Motor neuron (in vitro differentiated cells): ENCODE measurements around the gene CASKIN1. TPM values are rescaled to one million over a fixed set of nuclear protein-coding genes. Genes with fewer than 3 reads are reported as not detected.
A peak's percentile ranks its signal among the peaks of the same experiment; 100 is the strongest.

Source experiments
- ATAC-seq, 8 experiments: fragments of 200-7000 bp; cut with Tn5 transposase; replicated peaks in 6 of 8; 2 replicates each; pipeline ENCODE4 v1.8.0; 2021; ENCODE audit warnings: mild to moderate bottlenecking in 8 of 8, moderate library complexity in 8 of 8
- H3K27ac ChIP-seq, 2 donors: fragments of 250-450 bp; sonication (Bioruptor Pico); 2 replicates each; pipeline ENCODE4 v1.9.0; 2021; ENCODE audit warnings: antibody characterized with exemption in 2 of 2, mild to moderate bottlenecking in 2 of 2, moderate library complexity in 1 of 2
- H3K4me1 ChIP-seq, 2 donors: fragments of 250-450 bp; sonication (Bioruptor Pico); replicated peaks in 1 of 2; 2 replicates each; pipeline ENCODE4 v1.6.1; 2021; ENCODE audit warnings: antibody characterized with exemption in 2 of 2, mild to moderate bottlenecking in 2 of 2, moderate library complexity in 1 of 2
- H3K4me3 ChIP-seq, 5 donors: fragments of 250-450 bp; sonication (Bioruptor Pico); 2 replicates each; pipeline ENCODE4 v1.9.0; 2021; ENCODE audit warnings: antibody characterized with exemption in 5 of 5, mild to moderate bottlenecking in 5 of 5, moderate library complexity in 4 of 5
- WGBS, 10 experiments: fragments of 450-650 bp; shearing (Covaris generic); methylation state at CpG; one replicate each; pipeline ENCODE4 v1.0.0; 2022; 5-methylcytosine and 5-hydroxymethylcytosine counted together
- in situ Hi-C, 9 experiments: fragments of 400-800 bp; cut with MboI; loops; one replicate each; pipeline ENCODE4 v1.15.0; 2021; ENCODE audit warnings: low sequenced_read_pairs in 9 of 9, low pct_unique_long_range_greater_than_20kb in 2 of 9; ENCODE audit not compliant: unreplicated experiment in 9 of 9
- total RNA-seq, 8 experiments: library from RNA; unstranded; fragments of 300-600 nt; gene quantifications; 2 replicates each; pipeline versions ENCODE4 v1.2.3 to v1.2.4, GENCODE V29; 2022

The CASKIN1 gene
- total RNA-seq, 8 experiments from 2014 or later, result 0.61 to 12.2 (median 6.0) TPM

GRCh38 chr16:2210386-2211365 is 14.3 kb upstream of the CASKIN1 start, which contains the start of gene BRICD5:
TSS of gene BRICD5 (minus strand) at chr16:2210863. CDS start at chr16:2210833, 30 bp downstream.
- WGBS, 10 experiments, result 60 to 69% methylated on average over 2 to 6 of the region's 24 CpGs; no CpG with 5 or more reads in 8 of the 10 experiments
- no peak within 1 kb of the TSS for H3K27ac ChIP-seq
- no peak within 1 kb of the TSS for H3K4me3 ChIP-seq

GRCh38 chr16:2210009-2210332 is 13.6 kb upstream of the CASKIN1 start:
- no peak for ATAC-seq
- peaks cover 19 to 21% of the 10 kb centered on the region in 2 donors for H3K4me1 ChIP-seq
- no peak overlapping the region for H3K4me3 ChIP-seq
- in situ Hi-C loops, result no loop called here
- H3K27ac ChIP-seq, result no peak overlapping the region
- WGBS, 10 experiments, result 95% methylated on average over 4 of the region's 17 CpGs; no CpG with 5 or more reads in 9 of the 10 experiments

More at GRCh38 chr16:2210386-2211365, 14.3 kb upstream of the CASKIN1 start, which contains the start of gene BRICD5:
- ATAC-seq, result no peak
- in situ Hi-C loops, result no loop called here
- peaks cover 20 to 21% of the 10 kb centered on the region in 2 donors for H3K4me1 ChIP-seq

- in situ Hi-C loops, result no loop called here
- H3K27ac ChIP-seq, result no peak overlapping the region
- no peak overlapping the region for H3K4me3 ChIP-seq
- peaks cover 22 to 23% of the 10 kb centered on the region in 2 donors for H3K4me1 ChIP-seq
- WGBS, 10 experiments, result 40 to 81% (median 77%) methylated on average over 1 to 5 of the region's 29 CpGs; no CpG with 5 or more reads in 4 of the 10 experiments
- peak in 2 of 8 experiments; percentile 8 to 12 for ATAC-seq
Observed at GRCh38 chr16:2209258-2210008, 13.0 kb upstream of the CASKIN1 start.

- 100% methylated on average over 1 of the region's 9 CpGs; no CpG with 5 or more reads in 9 of the 10 experiments for whole genome bisulfite sequencing, 10 experiments
- Histone ChIP-seq H3K4me1 (peaks cover 22% of the 10 kb centered on the region in 2 donors), H3K27ac (no peak overlapping the region), H3K4me3 (no peak overlapping the region)
- no peak for ATAC-seq
- in situ Hi-C loops, result no loop called here
Observed at GRCh38 chr16:2208772-2209171, 12.4 kb upstream of the CASKIN1 start.

GRCh38 chr16:2208308-2208707 is 11.9 kb upstream of the CASKIN1 start:
- in situ Hi-C loops, result no loop called here
- Histone ChIP-seq H3K27ac (no peak overlapping the region), H3K4me3 (no peak overlapping the region), H3K4me1 (peaks cover 17 to 18% of the 10 kb centered on the region in 2 donors)
- WGBS, 10 experiments, result no CpG with 5 or more reads among the region's 23 CpGs
- ATAC-seq, result no peak

GRCh38 chr16:2207872-2208271 is 11.5 kb upstream of the CASKIN1 start:
- Histone ChIP-seq H3K27ac (no peak overlapping the region), H3K4me3 (no peak overlapping the region), H3K4me1 (peaks cover 13 to 14% of the 10 kb centered on the region in 2 donors)
- 80 to 100% (median 96%) methylated on average over 1 to 4 of the region's 9 CpGs; no CpG with 5 or more reads in 3 of the 10 experiments for WGBS, 10 experiments
- no peak for ATAC-seq
- in situ Hi-C loops, result no loop called here

- H3K4me1 ChIP-seq, result peaks cover 9% of the 10 kb centered on the region in 2 donors
- 0 to 100% (median 92%) methylated on average over 1 to 5 of the region's 23 CpGs; no CpG with 5 or more reads in 7 of the 10 experiments for WGBS, 10 experiments
- ATAC-seq, result no peak
- H3K27ac ChIP-seq, result no peak overlapping the region
- H3K4me3 ChIP-seq, result peak overlapping the region in 2 of 5 donors; percentile 75 to 97
- in situ Hi-C loops, result no loop called here
Observed at GRCh38 chr16:2206780-2207433, 10.5 kb upstream of the CASKIN1 start.

GRCh38 chr16:2206420-2206779 is 10.0 kb upstream of the CASKIN1 start:
- no peak for ATAC-seq
- 76 to 79% methylated on average over 5 to 7 of the region's 18 CpGs; no CpG with 5 or more reads in 8 of the 10 experiments for WGBS, 10 experiments
- peak overlapping the region; percentile 75 to 99 (median 97) for H3K4me3 ChIP-seq
- in situ Hi-C loops, result no loop called here
- H3K4me1 ChIP-seq, result peaks cover 9% of the 10 kb centered on the region in 2 donors
- peak overlapping the region; percentile 99 to 100 for H3K27ac ChIP-seq

GRCh38 chr16:2205967-2206313 is 9.5 kb upstream of the CASKIN1 start:
- ATAC-seq, result peak; percentile 28 to 46 (median 38)
- Histone ChIP-seq H3K27ac (peak overlapping the region; percentile 99 to 100), H3K4me3 (peak overlapping the region; percentile 75 to 99 (median 97)), H3K4me1 (peaks cover 9% of the 10 kb centered on the region in 2 donors)
- no CpG with 5 or more reads among the region's 16 CpGs for WGBS, 10 experiments
- in situ Hi-C loops, result no loop called here

- WGBS, 10 experiments, result 0 to 17% (median 1%) methylated on average over 1 to 16 of the region's 93 CpGs; no CpG with 5 or more reads in 4 of the 10 experiments
- in situ Hi-C loops, result no loop called here
- Histone ChIP-seq H3K4me3 (peak within 1 kb of the TSS; percentile 75 to 99 (median 97)), H3K27ac (peak within 1 kb of the TSS; percentile 99 to 100), H3K4me1 (peaks cover 9% of the 10 kb centered on the region in 2 donors)
- ATAC-seq, result peak; percentile 72 to 84 (median 74)
Observed at GRCh38 chr16:2205104-2205966, 8.9 kb upstream of the CASKIN1 start, which contains the start of gene MLST8. TSS of gene MLST8 (plus strand) at chr16:2205454. CDS start at chr16:2206086, 632 bp downstream.

- Histone ChIP-seq H3K4me3 (peak overlapping the region; percentile 75 to 99 (median 97)), H3K27ac (peak overlapping the region in 1 of 2 donors; percentile 99), H3K4me1 (peaks cover 9% of the 10 kb centered on the region in 2 donors)
- WGBS, 10 experiments, result 55 to 90% (median 82%) methylated on average over 2 to 13 of the region's 13 CpGs
- in situ Hi-C loops, result no loop called here
- peak in 4 of 8 experiments; percentile 0 to 3 (median 1) for ATAC-seq
Observed at GRCh38 chr16:2204416-2205103, 8.2 kb upstream of the CASKIN1 start.
